ENCODE measurements around the gene ATP6AP1. TPM values are rescaled to one million over a fixed set of nuclear protein-coding genes. Genes with fewer than 3 reads are reported as not detected.

ATP6AP1 gene
- total and polyA plus RNA-seq, 2 of the 13 experiments (the other 11 are each of a cell fraction or from before 2014, with no cell fraction given), result 56.7 to 110 TPM

GRCh38 chrX:154397888-154398667 is 30.4 kb upstream of the ATP6AP1 start, which contains the start of gene RPL10 (continued):
- TF ChIP-seq THAP8 (CRISPR knock-in tag; IDR thresholded peaks at IDR 0.05; ENCODE audit: borderline replicate concordance) (no peak; the same call in 1 of the 2 replicates), TERF1 (CRISPR knock-in tag; IDR thresholded peaks at IDR 0.05) (no peak), STAT5B (CRISPR knock-in tag; IDR thresholded peaks at IDR 0.05) (no peak), ZBTB20 (CRISPR knock-in tag; IDR thresholded peaks at IDR 0.05; ENCODE audit: borderline replicate concordance, low read depth) (0 out of 2 replicates have a peak, but pooled peaks have one; percentile 22), ZNF263 (CRISPR knock-in tag; IDR thresholded peaks at IDR 0.05) (no peak), THAP11 (CRISPR knock-in tag; IDR thresholded peaks at IDR 0.05) (peak; percentile 86), HOXA9 (CRISPR knock-in tag; IDR thresholded peaks at IDR 0.05; ENCODE audit: borderline replicate concordance) (0 out of 2 replicates have a peak, but pooled peaks have one; percentile 46), ZNF749 (CRISPR knock-in tag; IDR thresholded peaks at IDR 0.05; ENCODE audit: borderline replicate concordance) (0 out of 2 replicates have a peak, but pooled peaks have one; percentile 23), ZZZ3 (CRISPR knock-in tag; IDR thresholded peaks at IDR 0.05; ENCODE audit: borderline replicate concordance) (no peak), STAG1 (CRISPR knock-in tag; IDR thresholded peaks at IDR 0.05) (no peak), SPEN (CRISPR knock-in tag; IDR thresholded peaks at IDR 0.05; ENCODE audit: low read depth) (peak; percentile 70), RNF2 (conservative IDR thresholded peaks at IDR 0.05; ENCODE audit: low read depth) (0 out of 2 replicates have a peak, but pooled peaks have one; percentile 55), NFE2L2 (IDR thresholded peaks at IDR 0.05; ENCODE audit: low read length) (no peak), TOE1 (CRISPR knock-in tag; IDR thresholded peaks at IDR 0.05) (0 out of 2 replicates have a peak, but pooled peaks have one; percentile 43), TCF7L2 (IDR thresholded peaks at IDR 0.05; ENCODE audit: low read depth, low read length) (no peak), MYC (CRISPR knock-in tag; IDR thresholded peaks at IDR 0.05; ENCODE audit: borderline replicate concordance) (peak; percentile 90), MEIS2 (CRISPR knock-in tag; IDR thresholded peaks at IDR 0.05) (peak; percentile 29; the same call in 1 of the 2 replicates), GZF1 (CRISPR knock-in tag; IDR thresholded peaks at IDR 0.05) (peak; percentile 75; the same call in 1 of the 2 replicates), HNRNPK (IDR thresholded peaks at IDR 0.05; ENCODE audit: low read depth, low read length, poor library complexity, severe bottlenecking) (no peak), IKZF5 (CRISPR knock-in tag; IDR thresholded peaks at IDR 0.05) (peak; percentile 43; the same call in 1 of the 2 replicates), SATB2 (CRISPR knock-in tag; IDR thresholded peaks at IDR 0.05) (0 out of 2 replicates have a peak, but pooled peaks have one; percentile 19), FOXK2 (IDR thresholded peaks at IDR 0.05) (no peak)
- TF ChIP-seq, protein P1, sequence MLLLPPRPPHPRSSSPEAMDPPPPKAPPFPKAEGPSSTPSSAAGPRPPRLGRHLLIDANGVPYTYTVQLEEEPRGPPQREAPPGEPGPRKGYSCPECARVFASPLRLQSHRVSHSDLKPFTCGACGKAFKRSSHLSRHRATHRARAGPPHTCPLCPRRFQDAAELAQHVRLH (CRISPR knock-in tag; IDR thresholded peaks at IDR 0.05; ENCODE audit: borderline replicate concordance, low read depth), result no peak
- TF ChIP-seq, protein P2, sequence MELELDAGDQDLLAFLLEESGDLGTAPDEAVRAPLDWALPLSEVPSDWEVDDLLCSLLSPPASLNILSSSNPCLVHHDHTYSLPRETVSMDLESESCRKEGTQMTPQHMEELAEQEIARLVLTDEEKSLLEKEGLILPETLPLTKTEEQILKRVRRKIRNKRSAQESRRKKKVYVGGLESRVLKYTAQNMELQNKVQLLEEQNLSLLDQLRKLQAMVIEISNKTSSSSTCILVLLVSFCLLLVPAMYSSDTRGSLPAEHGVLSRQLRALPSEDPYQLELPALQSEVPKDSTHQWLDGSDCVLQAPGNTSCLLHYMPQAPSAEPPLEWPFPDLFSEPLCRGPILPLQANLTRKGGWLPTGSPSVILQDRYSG (CRISPR knock-in tag; IDR thresholded peaks at IDR 0.05), result no peak
- TF ChIP-seq, protein P3, sequence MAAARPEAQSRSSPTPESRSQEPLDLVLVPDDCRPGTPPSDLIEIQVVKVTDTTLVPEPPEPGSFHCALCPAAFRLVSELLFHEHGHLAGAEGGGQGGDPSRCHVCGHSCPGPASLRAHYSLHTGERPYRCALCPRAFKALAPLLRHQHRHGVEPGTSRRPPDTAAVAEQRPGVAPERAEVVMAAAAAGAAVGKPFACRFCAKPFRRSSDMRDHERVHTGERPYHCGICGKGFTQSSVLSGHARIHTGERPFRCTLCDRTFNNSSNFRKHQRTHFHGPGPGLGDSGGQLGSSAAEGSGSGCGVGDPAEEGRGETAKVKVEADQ (CRISPR knock-in tag; IDR thresholded peaks at IDR 0.05; ENCODE audit: borderline replicate concordance), result no peak
